Smooth muscle cell of the pulmonary artery (primary cell): ENCODE measurements around the gene FAM217B. TPM values are rescaled to one million over a fixed set of nuclear protein-coding genes. Genes with fewer than 3 reads are reported as not detected.

Source experiments
- total RNA-seq: library from RNA; depleted of rRNA; stranded (reverse); fragments of >200 nt; gene quantifications from 2 replicates; pipeline ENCODE4 v1.2.3, GENCODE V29; 2014

FAM217B gene
- total RNA-seq = 3.5 and 3.7 TPM in 2 replicates

GRCh38 chr20:59940129-59940955 lies at the start of gene FAM217B, which contains the start of gene PPP1R3D:
TSS of gene FAM217B (plus strand) at chr20:59940389. CDS start at chr20:59943944, 3,555 bp downstream.
TSS of gene PPP1R3D (minus strand) at chr20:59940305. CDS start at chr20:59939931, 374 bp downstream.

GRCh38 chr20:59933296-59933848 lies 6.8 kb upstream of the FAM217B start, which contains the start of gene SYCP2:
TSS of gene SYCP2 (minus strand) at chr20:59933637. CDS start at chr20:59922413, 11,224 bp downstream.

GRCh38 chr20:59958123-59958522 lies 17.9 kb downstream of the FAM217B start, which contains the start of gene CDH26:
TSS of gene CDH26 (plus strand) at chr20:59958423. CDS start at chr20:59958727, 304 bp downstream.

Other genes starting within 250 kb of the FAM217B start
- 0.36 and 1.2 TPM in 2 replicates for gene SYCP2, start 6.8 kb upstream of the FAM217B start, total RNA-seq
- gene PPP1R3D, start 84 bp upstream of the FAM217B start, total RNA-seq = 6.4 and 6.5 TPM in 2 replicates
- 0.17 and 0.59 TPM in 2 replicates for gene CDH26, start 18.0 kb downstream of the FAM217B start, total RNA-seq